Left lung (tissue), 10 donors: ENCODE measurements around the gene IL4. TPM values are rescaled to one million over a fixed set of nuclear protein-coding genes. Genes with fewer than 3 reads are reported as not detected.

Experiments
- ATAC-seq: fragments of 200-7000 bp; cut with Tn5 transposase; one replicate; pipeline ENCODE4 v1.9.1; 2020; ENCODE audit warnings: moderate library complexity
- DNase-seq, 4 donors: peaks; one replicate each; pipeline ENCODE4 v3.0.0-alpha.2; 2013 to 2020
- H3K27ac ChIP-seq, 2 donors: fragments of 200-600 bp; sonication (generic) in 1 of 2; one replicate each; pipeline versions ENCODE4 v1.5.0 to v1.8.0; 2020 to 2021
- H3K27me3 ChIP-seq, 2 donors: fragments of 200-600 bp; sonication (generic) in 1 of 2; one replicate each; pipeline versions ENCODE4 v1.5.0 to v1.8.0; 2020 to 2021
- H3K36me3 ChIP-seq, 2 donors: fragments of 200-600 bp; sonication (generic) in 1 of 2; one replicate each; pipeline versions ENCODE4 v1.5.0 to v1.8.0; 2020 to 2021
- H3K4me1 ChIP-seq, 2 donors: fragments of 200-600 bp; one replicate each; pipeline ENCODE4 v1.8.0; 2021
- H3K4me3 ChIP-seq, 2 donors: fragments of 200-600 bp; sonication (generic) in 1 of 2; one replicate each; pipeline versions ENCODE4 v1.5.0 to v1.8.0; 2020 to 2021; ENCODE audit warnings: mild to moderate bottlenecking in 1 of 2
- H3K9me3 ChIP-seq, 2 donors: fragments of 200-600 bp; sonication (generic) in 1 of 2; one replicate each; pipeline versions ENCODE4 v1.5.0 to v1.8.0; 2020 to 2021
- CTCF ChIP-seq, 2 donors: fragments of 200-600 bp; sonication (generic) in 1 of 2; IDR thresholded peaks; one replicate each; pipeline versions ENCODE4 v1.5.0 to v1.8.0; 2021; ENCODE audit warnings: antibody characterized with exemption in 2 of 2
- intact Hi-C, 2 donors: fragments of 100-400 bp; cut with DNase I; formaldehyde crosslinking; loops; one replicate each; pipeline versions ENCODE4 v1.11.2 to v1.14.2; 2022
- polyA plus RNA-seq, 6 donors: library from polyadenylated mRNA; unstranded; fragments of 120-200 nt; gene quantifications; one replicate each; pipeline ENCODE4 v1.2.1, GENCODE V29; 2013; ENCODE audit not compliant: insufficient read length in 6 of 6
- total RNA-seq, 2 donors: library from RNA; stranded (reverse); fragmentation: NEBNext Ultra II Directional; extraction: Animal tissue kit (Norgen Biotek cat#: 25700); gene quantifications; one replicate each; pipeline ENCODE4 v1.2.1, GENCODE V29; 2021
- donor health status: DM: no; HTN: yes; CAD: no.
- donor health status: DM: no; HTN: no; CAD: no.

The IL4 gene
- total and polyA plus RNA-seq, 8 donors = 0.27 to 0.84 (median 0.44) TPM; not detected in 4

- no peak for DNase-seq
- H3K4me1 ChIP-seq = peaks cover 4 to 14% of the 10 kb centered on the region in 2 donors
- no peak within 1 kb of the TSS for H3K27ac ChIP-seq
These were observed 16.0 kb upstream of the IL4 start, which contains the start of gene IL13 for GRCh38 chr5:132657676-132658380. TSS of gene IL13 (plus strand) at chr5:132658173. CDS start at chr5:132658187, 14 bp downstream.

GRCh38 chr5:132658381-132659302 lies 15.1 kb upstream of the IL4 start:
- ATAC-seq (no peak), DNase-seq (no peak)
- TF ChIP-seq CTCF (IDR thresholded peaks at IDR 0.05) = no peak
- Histone ChIP-seq H3K4me3 (no peak overlapping the region), H3K9me3 (no peaks in the 10 kb centered on the region), H3K4me1 (peaks cover 4 to 14% of the 10 kb centered on the region in 2 donors), H3K27ac (no peak overlapping the region), H3K27me3 (peaks cover 16 to 43% of the 10 kb centered on the region in 2 donors), H3K36me3 (no peaks in the 10 kb centered on the region)
- intact Hi-C loops = no loop called here

More at GRCh38 chr5:132657676-132658380, 16.0 kb upstream of the IL4 start, which contains the start of gene IL13:
- Histone ChIP-seq H3K27me3 (peaks cover 17 to 51% of the 10 kb centered on the region in 2 donors), H3K36me3 (no peaks in the 10 kb centered on the region), H3K9me3 (no peaks in the 10 kb centered on the region), H3K4me3 (no peak within 1 kb of the TSS)
- intact Hi-C loops = no loop called here
- ATAC-seq = no peak
- no peak for TF ChIP-seq CTCF (IDR thresholded peaks at IDR 0.05)

- intact Hi-C loops = no loop called here
- no peaks in the 10 kb centered on the region for H3K9me3 ChIP-seq
- no peaks in the 10 kb centered on the region for H3K36me3 ChIP-seq
- H3K4me1 ChIP-seq = peaks cover 4 to 14% of the 10 kb centered on the region in 2 donors
- no peak for TF ChIP-seq CTCF (IDR thresholded peaks at IDR 0.05)
- H3K27ac ChIP-seq = no peak overlapping the region
- no peak for ATAC-seq
- H3K4me3 ChIP-seq = no peak overlapping the region
- H3K27me3 ChIP-seq = peaks cover 16 to 31% of the 10 kb centered on the region in 2 donors
- DNase-seq = no peak
These were observed 13.9 kb upstream of the IL4 start for GRCh38 chr5:132659598-132660493.

GRCh38 chr5:132661231-132662003 lies 12.4 kb upstream of the IL4 start:
- Histone ChIP-seq H3K4me3 (no peak overlapping the region), H3K4me1 (peaks cover 2 to 4% of the 10 kb centered on the region in 2 donors), H3K36me3 (no peaks in the 10 kb centered on the region), H3K27ac (no peak overlapping the region), H3K9me3 (no peaks in the 10 kb centered on the region), H3K27me3 (peaks cover 5 to 15% of the 10 kb centered on the region in 2 donors)
- intact Hi-C loops = no loop called here
- ATAC-seq (no peak), DNase-seq (no peak)
- no peak for TF ChIP-seq CTCF (IDR thresholded peaks at IDR 0.05)
